IMR-90 (cell line): ENCODE measurements around the gene DERL3. TPM values are rescaled to one million over a fixed set of nuclear protein-coding genes. Genes with fewer than 3 reads are reported as not detected.

ENCODE experiments used
- ATAC-seq: fragments of 200-7000 bp; cut with Tn5 transposase; 2 replicates; pipeline ENCODE4 v1.9.1; 2020; ENCODE audit warnings: low read depth, mild to moderate bottlenecking, moderate library complexity
- BruUV-seq: library from RNA; stranded (reverse); fragments of 400-500 nt; replicated peaks from 2 replicates; lab custom pipeline; 2021; lab: Mats Ljungman, UMichigan
- CTCF ChIA-PET: fragments of 300-600 bp; formaldehyde crosslinking; extraction: SDS; loops from one replicate; lab custom pipeline; 2021; ENCODE audit warnings: antibody characterized with exemption; lab: Yijun Ruan, JAX
- POLR2A ChIA-PET: fragments of 300-600 bp; sonication (Branson Sonifier 250); formaldehyde crosslinking; loops from one replicate; lab custom pipeline; 2022; ENCODE audit warnings: antibody characterized with exemption; ENCODE audit not compliant: unreplicated experiment; lab: Charles Lee
- DNase-seq: peaks from one replicate; pipeline ENCODE4 v3.0.0; 2013
- H2AFZ ChIP-seq: replicated peaks from 2 replicates; pipeline ENCODE3; 2013; ENCODE audit warnings: low read length, mild to moderate bottlenecking; ENCODE audit not compliant: poor library complexity
- H2AK5ac ChIP-seq: 2 replicates; pipeline ENCODE4 v1.6.1; 2013; ENCODE audit warnings: low read depth, low read length, inconsistent platforms
- H2AK9ac ChIP-seq: replicated peaks from 2 replicates; pipeline ENCODE3; 2013; ENCODE audit warnings: mild to moderate bottlenecking, low read depth, low read length, moderate library complexity; ENCODE audit not compliant: poor library complexity
- H2BK120ac ChIP-seq: 2 replicates; pipeline ENCODE4 v1.6.1; 2013; ENCODE audit warnings: low read depth, low read length, inconsistent platforms
- H2BK15ac ChIP-seq: 3 replicates; pipeline ENCODE4 v1.6.1; 2013; ENCODE audit warnings: low read depth, low read length, inconsistent platforms
- H2BK20ac ChIP-seq: 2 replicates; pipeline ENCODE4 v1.6.1; 2013; ENCODE audit warnings: low read depth, mild to moderate bottlenecking, inconsistent platforms, low read length, moderate library complexity
- H2BK5ac ChIP-seq: 2 replicates; pipeline ENCODE4 v1.6.1; 2013; ENCODE audit warnings: mild to moderate bottlenecking, low read depth, low read length, inconsistent platforms; ENCODE audit not compliant: poor library complexity, severe bottlenecking
- H3K14ac ChIP-seq: replicated peaks from 2 replicates; pipeline ENCODE4 v1.6.1; 2013; ENCODE audit warnings: low read depth, low read length, inconsistent platforms
- H3K18ac ChIP-seq: 2 replicates; pipeline ENCODE4 v1.6.1; 2013; ENCODE audit warnings: low read depth, low read length, control low read depth
- H3K23ac ChIP-seq: 2 replicates; pipeline ENCODE4 v1.6.1; 2013; ENCODE audit warnings: low read depth, low read length, inconsistent platforms
- H3K27ac ChIP-seq: 2 replicates; pipeline ENCODE4 v1.5.1; 2013; ENCODE audit warnings: mild to moderate bottlenecking, control low read depth, low read length; ENCODE audit not compliant: insufficient read depth
- H3K27me3 ChIP-seq: 2 replicates; pipeline ENCODE4 v1.6.1; 2013; ENCODE audit warnings: low read length; ENCODE audit not compliant: control insufficient read depth, insufficient read depth
- H3K36me3 ChIP-seq: 2 replicates; pipeline ENCODE4 v1.6.1; 2013; ENCODE audit warnings: low read length, mixed read lengths; ENCODE audit not compliant: control insufficient read depth, insufficient read depth
- H3K4ac ChIP-seq: 2 replicates; pipeline ENCODE4 v1.6.1; 2013; ENCODE audit warnings: low read depth, low read length, inconsistent platforms
- H3K4me1 ChIP-seq: 2 replicates; pipeline ENCODE4 v1.6.1; 2013; ENCODE audit warnings: low read length, mixed read lengths; ENCODE audit not compliant: control insufficient read depth, insufficient read depth
- H3K4me2 ChIP-seq: 2 replicates; pipeline ENCODE4 v1.6.1; 2013; ENCODE audit warnings: low read depth, mild to moderate bottlenecking, control low read depth, low read length, moderate library complexity
- H3K4me3 ChIP-seq: 2 replicates; pipeline ENCODE4 v1.5.1; 2013; ENCODE audit warnings: low read depth, mild to moderate bottlenecking, control low read depth, low read length, moderate library complexity; ENCODE audit not compliant: insufficient read depth
- H3K56ac ChIP-seq: 2 replicates; pipeline ENCODE4 v1.6.1; 2013; ENCODE audit warnings: low read length, inconsistent platforms; ENCODE audit not compliant: insufficient read depth; ENCODE audit errors: extremely low read depth
- H3K79me1 ChIP-seq, 2 experiments: 2 replicates each; pipeline ENCODE4 v1.6.1; 2013; ENCODE audit warnings: low read length in 2 of 2, inconsistent platforms in 1 of 2, low read depth in 1 of 2
- H3K9ac ChIP-seq: 2 replicates; pipeline ENCODE4 v1.6.1; 2013; ENCODE audit warnings: low read depth, low read length, control low read depth
- H3K9me1 ChIP-seq: 2 replicates; pipeline ENCODE4 v1.6.1; 2013; ENCODE audit warnings: low read length, inconsistent platforms; ENCODE audit not compliant: insufficient read depth
- H3K9me3 ChIP-seq: 2 replicates; pipeline ENCODE4 v1.6.1; 2013; ENCODE audit warnings: low read length; ENCODE audit not compliant: control insufficient read depth, insufficient read depth
- H4K20me1 ChIP-seq: 2 replicates; pipeline ENCODE4 v1.6.1; 2013; ENCODE audit warnings: low read length, inconsistent platforms; ENCODE audit not compliant: insufficient read depth
- H4K5ac ChIP-seq: 2 replicates; pipeline ENCODE4 v1.6.1; 2013; ENCODE audit warnings: mild to moderate bottlenecking, low read depth, low read length, control low read depth
- H4K8ac ChIP-seq, 2 experiments: 2 replicates each; pipeline ENCODE4 v1.6.1; 2013; ENCODE audit warnings: low read depth in 2 of 2, low read length in 2 of 2, control low read depth in 1 of 2, inconsistent platforms in 1 of 2
- H4K91ac ChIP-seq: 2 replicates; pipeline ENCODE4 v1.6.1; 2013; ENCODE audit warnings: low read depth, low read length, inconsistent platforms; ENCODE audit not compliant: insufficient read depth
- BHLHE40 ChIP-seq: fragments of 150-350 bp; IDR thresholded peaks from 2 replicates; pipeline ENCODE4 v1.6.1; 2016; ENCODE audit warnings: mild to moderate bottlenecking, low read depth, low read length
- CEBPB ChIP-seq: IDR thresholded peaks from 2 replicates; pipeline ENCODE4 v1.6.1; 2012; ENCODE audit warnings: low read depth, low read length, improper control_type of control experiment
- CHD1 ChIP-seq: IDR thresholded peaks from 2 replicates; pipeline ENCODE4 v1.6.1; 2012; ENCODE audit warnings: low read depth, low read length, improper control_type of control experiment
- MAFK ChIP-seq: IDR thresholded peaks from 2 replicates; pipeline ENCODE4 v1.6.1; 2012; ENCODE audit warnings: low read depth, low read length, improper control_type of control experiment
- MAZ ChIP-seq: IDR thresholded peaks from 2 replicates; pipeline ENCODE4 v1.6.1; 2012; ENCODE audit warnings: low read depth, mild to moderate bottlenecking, low read length, improper control_type of control experiment, moderate library complexity, borderline replicate concordance
- MXI1 ChIP-seq: IDR thresholded peaks from 2 replicates; pipeline ENCODE4 v1.6.1; 2012; ENCODE audit warnings: low read depth, mild to moderate bottlenecking, low read length, moderate library complexity, borderline replicate concordance
- NFE2L2 ChIP-seq: fragments of 150-350 bp; IDR thresholded peaks from 2 replicates; pipeline ENCODE4 v1.6.1; 2016; ENCODE audit warnings: low read depth, mild to moderate bottlenecking, low read length
- POLR2A ChIP-seq: IDR thresholded peaks from 2 replicates; pipeline ENCODE4 v1.6.1; 2012; ENCODE audit warnings: mild to moderate bottlenecking, low read depth, low read length
- RAD21 ChIP-seq: IDR thresholded peaks from 2 replicates; pipeline ENCODE4 v1.6.1; 2012; ENCODE audit warnings: low read length, improper control_type of control experiment
- RFX5 ChIP-seq: IDR thresholded peaks from 2 replicates; pipeline ENCODE4 v1.8.0; 2012; ENCODE audit warnings: low read depth, mild to moderate bottlenecking, low read length, moderate library complexity
- SMC3 ChIP-seq: fragments of 150-350 bp; IDR thresholded peaks from 2 replicates; pipeline ENCODE4 v1.6.1; 2016; ENCODE audit warnings: low read depth, mild to moderate bottlenecking, antibody characterized with exemption, low read length, moderate library complexity
- whole genome bisulfite sequencing, 2 experiments: methylation state at CpG; one replicate each; pipeline versions ENCODE4 v1.1.5 to v1.1.7; 2013; ENCODE audit warnings: missing lambda C conversion rate in 2 of 2; ENCODE audit not compliant: insufficient read length in 1 of 2; ENCODE audit errors: extremely low coverage in 2 of 2; 5-methylcytosine and 5-hydroxymethylcytosine counted together
- dilution Hi-C: fragments of 300-500 bp; cut with HindIII; formaldehyde crosslinking; loops from one replicate; pipeline ENCODE4 v1.14.3; 2018; ENCODE audit warnings: low sequenced_read_pairs; ENCODE audit not compliant: unreplicated experiment
- in situ Hi-C: fragments of 300-500 bp; cut with MboI; formaldehyde crosslinking; loops from 3 replicates; pipeline ENCODE4 v1.14.3; 2019; ENCODE audit warnings: low sequenced_read_pairs, inconsistent platforms, mixed read lengths
- intact Hi-C: fragments of 100-400 bp; cut with micrococcal nuclease; formaldehyde crosslinking; loops from 2 replicates; pipeline ENCODE4 v1.10.0; 2022
- polyA plus RNA-seq, 3 experiments: library from polyadenylated mRNA; depleted of rRNA; stranded (reverse); fragments of >200 nt; gene quantifications; 2 replicates each; pipeline ENCODE4 v1.2.3, GENCODE V29; 2012; ENCODE audit warnings: low replicate concordance in 1 of 3
- total RNA-seq: library from RNA; depleted of rRNA; stranded (reverse); fragments of >200 nt; gene quantifications from 2 replicates; pipeline ENCODE4 v1.2.3, GENCODE V29; 2012
- TF ChIP-seq, protein P1 (sequence below): conservative IDR thresholded peaks from 2 replicates; pipeline ENCODE4 v1.5.1; 2012; ENCODE audit warnings: mild to moderate bottlenecking, low read depth, low read length, improper control_type of control experiment

Gene DERL3
- total and polyA plus RNA-seq, 2 of the 4 experiments (the other 2 are of a cell fraction) = 0.18 to 0.62 TPM

DNA sequence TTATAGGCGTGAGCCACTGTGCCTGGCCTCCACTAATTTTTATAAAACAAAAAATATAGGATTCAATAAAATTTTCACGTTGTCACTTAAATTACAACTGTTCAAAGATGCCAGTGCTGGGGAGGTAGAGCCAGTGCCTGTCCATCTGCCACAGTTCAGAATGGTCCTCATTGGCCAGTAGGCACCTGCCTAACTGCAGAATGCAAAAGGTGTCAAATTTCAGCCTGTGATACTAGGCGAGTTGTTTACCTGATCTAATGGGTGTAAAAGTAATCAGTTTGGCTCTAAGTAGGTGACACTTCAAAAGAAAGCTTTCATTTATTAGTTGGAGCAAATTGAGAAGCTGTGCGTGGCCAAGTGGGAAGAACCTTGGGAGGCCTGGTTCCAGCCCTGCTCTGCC, 49.7 kb downstream of the DERL3 start:
- no peak overlapping the region for H3K4me3 ChIP-seq
- H3K4ac ChIP-seq = no peak overlapping the region
- H2BK5ac ChIP-seq = no peak overlapping the region
- H2BK120ac ChIP-seq = no peak overlapping the region
- WGBS, 2 experiments = 40% methylated on average over 1 of the region's 4 CpGs; no CpG with 5 or more reads in 1 of the 2 experiments
- H3K9me1 ChIP-seq = peaks cover 17% of the 10 kb centered on the region
- no peaks in the 10 kb centered on the region for H3K27me3 ChIP-seq
- no peak overlapping the region for H3K14ac ChIP-seq
- no peak overlapping the region for H2AFZ ChIP-seq
- ATAC-seq (no peak), DNase-seq (no peak)
- no TSS peak for BruUV-seq
- H4K91ac ChIP-seq = no peak overlapping the region
- H3K79me1 ChIP-seq = peaks cover 44 to 63% of the 10 kb centered on the region in 2 experiments
- no peak overlapping the region for H3K56ac ChIP-seq
- H4K8ac ChIP-seq = no peak overlapping the region
- dilution Hi-C loops = no loop called here
- ChIA-PET POLR2A (interaction anchor here (0.6 kb wide), 1 partner anchor 1781 kb away, joined by 3 read pairs; no protein-coding TSS in a partner anchor), CTCF (interaction anchor here (1.4 kb wide), 1 partner anchor 15 kb away, joined by 4 read pairs; no protein-coding TSS in a partner anchor)
- intact Hi-C loops = no loop called here
- H3K23ac ChIP-seq = no peak overlapping the region
- no peaks in the 10 kb centered on the region for H3K9me3 ChIP-seq
- no peak overlapping the region for H3K9ac ChIP-seq
- TF ChIP-seq SMC3 (no peak), BHLHE40 (no peak), RFX5 (no peak), MXI1 (no peak), POLR2A (no peak), CHD1 (no peak), MAZ (no peak), CEBPB (no peak), RAD21 (no peak), NFE2L2 (no peak), MAFK (no peak)
- TF ChIP-seq, protein P1, sequence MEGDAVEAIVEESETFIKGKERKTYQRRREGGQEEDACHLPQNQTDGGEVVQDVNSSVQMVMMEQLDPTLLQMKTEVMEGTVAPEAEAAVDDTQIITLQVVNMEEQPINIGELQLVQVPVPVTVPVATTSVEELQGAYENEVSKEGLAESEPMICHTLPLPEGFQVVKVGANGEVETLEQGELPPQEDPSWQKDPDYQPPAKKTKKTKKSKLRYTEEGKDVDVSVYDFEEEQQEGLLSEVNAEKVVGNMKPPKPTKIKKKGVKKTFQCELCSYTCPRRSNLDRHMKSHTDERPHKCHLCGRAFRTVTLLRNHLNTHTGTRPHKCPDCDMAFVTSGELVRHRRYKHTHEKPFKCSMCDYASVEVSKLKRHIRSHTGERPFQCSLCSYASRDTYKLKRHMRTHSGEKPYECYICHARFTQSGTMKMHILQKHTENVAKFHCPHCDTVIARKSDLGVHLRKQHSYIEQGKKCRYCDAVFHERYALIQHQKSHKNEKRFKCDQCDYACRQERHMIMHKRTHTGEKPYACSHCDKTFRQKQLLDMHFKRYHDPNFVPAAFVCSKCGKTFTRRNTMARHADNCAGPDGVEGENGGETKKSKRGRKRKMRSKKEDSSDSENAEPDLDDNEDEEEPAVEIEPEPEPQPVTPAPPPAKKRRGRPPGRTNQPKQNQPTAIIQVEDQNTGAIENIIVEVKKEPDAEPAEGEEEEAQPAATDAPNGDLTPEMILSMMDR = no peak
- H3K27ac ChIP-seq = no peak overlapping the region
- H3K4me2 ChIP-seq = no peak overlapping the region
- no peak overlapping the region for H4K5ac ChIP-seq
- H2BK15ac ChIP-seq = no peak overlapping the region
- peaks cover 62% of the 10 kb centered on the region for H4K20me1 ChIP-seq
- H3K36me3 ChIP-seq = peaks cover 28% of the 10 kb centered on the region
- H2AK9ac ChIP-seq = no peak overlapping the region
- H3K4me1 ChIP-seq = peaks cover 18% of the 10 kb centered on the region
- in situ Hi-C loops = no loop called here
- no peak overlapping the region for H3K18ac ChIP-seq
- no peak overlapping the region for H2BK20ac ChIP-seq
- H2AK5ac ChIP-seq = no peak overlapping the region
